ENCODE measurements around the gene SDHD. TPM values are rescaled to one million over a fixed set of nuclear protein-coding genes. Genes with fewer than 3 reads are reported as not detected.

The SDHD gene
- total and polyA plus RNA-seq, 9 of the 15 experiments (the other 6 are each of a cell fraction or from before 2014, with no cell fraction given): 150 to 1,225 (median 215) TPM

DNA sequence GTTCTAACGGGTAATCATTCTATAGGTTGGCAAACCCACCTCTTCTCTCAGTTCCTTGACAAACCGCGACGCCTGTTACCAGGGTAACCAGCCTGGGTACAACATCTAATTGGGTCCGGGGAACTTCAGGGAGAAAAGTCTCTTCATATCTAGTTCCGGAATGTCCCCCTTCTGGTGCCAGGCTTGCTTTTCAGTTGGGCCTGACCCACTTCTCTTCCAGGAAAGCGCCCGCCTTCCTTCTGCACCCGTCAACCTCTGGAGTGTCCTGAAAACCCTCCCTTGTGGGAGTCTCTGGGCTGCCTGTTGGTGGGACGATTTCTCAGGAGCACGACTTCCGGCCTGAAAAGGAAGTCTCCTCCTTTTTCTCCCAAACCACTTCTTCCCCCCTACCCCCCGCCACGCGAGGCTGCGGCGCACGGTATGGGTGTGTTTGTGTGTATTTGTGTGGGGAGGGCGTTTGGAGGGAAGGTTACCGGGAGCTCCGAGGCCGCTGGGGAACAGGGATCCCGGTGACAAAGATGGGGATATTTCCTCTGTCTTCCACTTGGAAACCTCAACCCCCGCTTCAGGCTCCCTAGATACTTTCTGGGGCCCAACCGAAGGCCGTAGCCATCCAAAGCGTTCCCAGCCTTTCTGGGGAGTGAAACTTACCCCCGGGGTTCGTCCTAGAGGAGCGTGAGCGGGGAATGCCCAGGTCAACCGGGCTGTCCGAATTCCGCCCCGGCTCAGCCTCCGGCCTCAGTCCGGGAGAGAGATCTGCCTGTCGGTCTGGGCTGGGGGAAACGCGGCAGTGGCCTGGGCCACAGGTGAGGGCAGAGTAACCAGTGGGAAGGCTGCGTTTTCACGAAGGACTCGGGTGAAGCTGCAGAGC, 12.5 kb upstream of the SDHD start, which contains the start of the genes NKAPD1 and PIH1D2 (continued):
- TF ChIP-seq XRCC5 (IDR thresholded peaks at IDR 0.05; ENCODE audit: low read depth, low read length) (peak; percentile 98), NFYB (IDR thresholded peaks at IDR 0.05; ENCODE audit: extremely low read depth, insufficient read length) (no peak), ATF1 (CRISPR knock-in tag; IDR thresholded peaks at IDR 0.05) (no peak), ATF1 (tag; IDR thresholded peaks at IDR 0.05) (peak; percentile 82), MAFK (IDR thresholded peaks at IDR 0.05; ENCODE audit: low read length) (no peak), DIDO1 (tag; IDR thresholded peaks at IDR 0.05; ENCODE audit: low read depth) (peak; percentile 99), TBL1XR1 (IDR thresholded peaks at IDR 0.05; ENCODE audit: low read length in 2 of 2) (peak in 1 of 2 experiments; percentile 71; a peak in 1 of 4 replicates), TAF1 (IDR thresholded peaks at IDR 0.05; ENCODE audit: control insufficient read depth, extremely low read depth, insufficient read depth, low read length, severe bottlenecking) (peak; percentile 46), NFATC3 (IDR thresholded peaks at IDR 0.05) (peak; percentile 95), HDAC2 (IDR thresholded peaks at IDR 0.05) (peak; percentile 97), ZNF75A (CRISPR knock-in tag; IDR thresholded peaks at IDR 0.05) (no peak), PTRF (tag; IDR thresholded peaks at IDR 0.05) (no peak), U2AF1 (optimal IDR thresholded peaks at IDR 0.05; ENCODE audit: low read depth, low read length) (no peak)
- TF ChIP-seq, protein P1, sequence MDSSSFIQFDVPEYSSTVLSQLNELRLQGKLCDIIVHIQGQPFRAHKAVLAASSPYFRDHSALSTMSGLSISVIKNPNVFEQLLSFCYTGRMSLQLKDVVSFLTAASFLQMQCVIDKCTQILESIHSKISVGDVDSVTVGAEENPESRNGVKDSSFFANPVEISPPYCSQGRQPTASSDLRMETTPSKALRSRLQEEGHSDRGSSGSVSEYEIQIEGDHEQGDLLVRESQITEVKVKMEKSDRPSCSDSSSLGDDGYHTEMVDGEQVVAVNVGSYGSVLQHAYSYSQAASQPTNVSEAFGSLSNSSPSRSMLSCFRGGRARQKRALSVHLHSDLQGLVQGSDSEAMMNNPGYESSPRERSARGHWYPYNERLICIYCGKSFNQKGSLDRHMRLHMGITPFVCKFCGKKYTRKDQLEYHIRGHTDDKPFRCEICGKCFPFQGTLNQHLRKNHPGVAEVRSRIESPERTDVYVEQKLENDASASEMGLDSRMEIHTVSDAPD (CRISPR knock-in tag; IDR thresholded peaks at IDR 0.05): no peak
- TF ChIP-seq, protein P2, sequence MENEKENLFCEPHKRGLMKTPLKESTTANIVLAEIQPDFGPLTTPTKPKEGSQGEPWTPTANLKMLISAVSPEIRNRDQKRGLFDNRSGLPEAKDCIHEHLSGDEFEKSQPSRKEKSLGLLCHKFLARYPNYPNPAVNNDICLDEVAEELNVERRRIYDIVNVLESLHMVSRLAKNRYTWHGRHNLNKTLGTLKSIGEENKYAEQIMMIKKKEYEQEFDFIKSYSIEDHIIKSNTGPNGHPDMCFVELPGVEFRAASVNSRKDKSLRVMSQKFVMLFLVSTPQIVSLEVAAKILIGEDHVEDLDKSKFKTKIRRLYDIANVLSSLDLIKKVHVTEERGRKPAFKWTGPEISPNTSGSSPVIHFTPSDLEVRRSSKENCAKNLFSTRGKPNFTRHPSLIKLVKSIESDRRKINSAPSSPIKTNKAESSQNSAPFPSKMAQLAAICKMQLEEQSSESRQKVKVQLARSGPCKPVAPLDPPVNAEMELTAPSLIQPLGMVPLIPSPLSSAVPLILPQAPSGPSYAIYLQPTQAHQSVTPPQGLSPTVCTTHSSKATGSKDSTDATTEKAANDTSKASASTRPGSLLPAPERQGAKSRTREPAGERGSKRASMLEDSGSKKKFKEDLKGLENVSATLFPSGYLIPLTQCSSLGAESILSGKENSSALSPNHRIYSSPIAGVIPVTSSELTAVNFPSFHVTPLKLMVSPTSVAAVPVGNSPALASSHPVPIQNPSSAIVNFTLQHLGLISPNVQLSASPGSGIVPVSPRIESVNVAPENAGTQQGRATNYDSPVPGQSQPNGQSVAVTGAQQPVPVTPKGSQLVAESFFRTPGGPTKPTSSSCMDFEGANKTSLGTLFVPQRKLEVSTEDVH (IDR thresholded peaks at IDR 0.05; ENCODE audit: low read depth, partially characterized antibody): peak; percentile 98
- TF ChIP-seq, protein P3, sequence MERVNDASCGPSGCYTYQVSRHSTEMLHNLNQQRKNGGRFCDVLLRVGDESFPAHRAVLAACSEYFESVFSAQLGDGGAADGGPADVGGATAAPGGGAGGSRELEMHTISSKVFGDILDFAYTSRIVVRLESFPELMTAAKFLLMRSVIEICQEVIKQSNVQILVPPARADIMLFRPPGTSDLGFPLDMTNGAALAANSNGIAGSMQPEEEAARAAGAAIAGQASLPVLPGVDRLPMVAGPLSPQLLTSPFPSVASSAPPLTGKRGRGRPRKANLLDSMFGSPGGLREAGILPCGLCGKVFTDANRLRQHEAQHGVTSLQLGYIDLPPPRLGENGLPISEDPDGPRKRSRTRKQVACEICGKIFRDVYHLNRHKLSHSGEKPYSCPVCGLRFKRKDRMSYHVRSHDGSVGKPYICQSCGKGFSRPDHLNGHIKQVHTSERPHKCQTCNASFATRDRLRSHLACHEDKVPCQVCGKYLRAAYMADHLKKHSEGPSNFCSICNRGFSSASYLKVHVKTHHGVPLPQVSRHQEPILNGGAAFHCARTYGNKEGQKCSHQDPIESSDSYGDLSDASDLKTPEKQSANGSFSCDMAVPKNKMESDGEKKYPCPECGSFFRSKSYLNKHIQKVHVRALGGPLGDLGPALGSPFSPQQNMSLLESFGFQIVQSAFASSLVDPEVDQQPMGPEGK (CRISPR knock-in tag; IDR thresholded peaks at IDR 0.05; ENCODE audit: borderline replicate concordance): peak; percentile 43; the same call in 1 of the 2 replicates
- TF ChIP-seq, protein P4, sequence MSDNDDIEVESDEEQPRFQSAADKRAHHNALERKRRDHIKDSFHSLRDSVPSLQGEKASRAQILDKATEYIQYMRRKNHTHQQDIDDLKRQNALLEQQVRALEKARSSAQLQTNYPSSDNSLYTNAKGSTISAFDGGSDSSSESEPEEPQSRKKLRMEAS (CRISPR knock-in tag; IDR thresholded peaks at IDR 0.05): peak; percentile 47
- TF ChIP-seq, protein P5, sequence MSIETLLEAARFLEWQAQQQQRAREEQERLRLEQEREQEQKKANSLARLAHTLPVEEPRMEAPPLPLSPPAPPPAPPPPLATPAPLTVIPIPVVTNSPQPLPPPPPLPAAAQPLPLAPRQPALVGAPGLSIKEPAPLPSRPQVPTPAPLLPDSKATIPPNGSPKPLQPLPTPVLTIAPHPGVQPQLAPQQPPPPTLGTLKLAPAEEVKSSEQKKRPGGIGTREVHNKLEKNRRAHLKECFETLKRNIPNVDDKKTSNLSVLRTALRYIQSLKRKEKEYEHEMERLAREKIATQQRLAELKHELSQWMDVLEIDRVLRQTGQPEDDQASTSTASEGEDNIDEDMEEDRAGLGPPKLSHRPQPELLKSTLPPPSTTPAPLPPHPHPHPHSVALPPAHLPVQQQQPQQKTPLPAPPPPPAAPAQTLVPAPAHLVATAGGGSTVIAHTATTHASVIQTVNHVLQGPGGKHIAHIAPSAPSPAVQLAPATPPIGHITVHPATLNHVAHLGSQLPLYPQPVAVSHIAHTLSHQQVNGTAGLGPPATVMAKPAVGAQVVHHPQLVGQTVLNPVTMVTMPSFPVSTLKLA (conservative IDR thresholded peaks at IDR 0.05): peak; percentile 97

All from K562 (cell line).